HUES6 (cell line): ENCODE results near the gene SLC36A2.

Experiments used
- H3K27ac ChIP-seq: 2 replicates; pipeline ENCODE4 v1.7.0; 2013; ENCODE audit warnings: low read depth, mild to moderate bottlenecking, low read length, inconsistent platforms
- H3K27me3 ChIP-seq: 2 replicates; pipeline ENCODE4 v1.6.1; 2013; ENCODE audit warnings: low read length; ENCODE audit not compliant: control insufficient read depth, insufficient read depth
- H3K36me3 ChIP-seq: 2 replicates; pipeline ENCODE4 v1.6.1; 2013; ENCODE audit warnings: low read length; ENCODE audit not compliant: control insufficient read depth, insufficient read depth
- H3K4me1 ChIP-seq: 2 replicates; pipeline ENCODE4 v1.6.1; 2013; ENCODE audit warnings: low read length; ENCODE audit not compliant: control insufficient read depth, insufficient read depth
- H3K4me3 ChIP-seq: 2 replicates; pipeline ENCODE4 v1.5.1; 2013; ENCODE audit warnings: low read depth, low read length
- H3K9ac ChIP-seq: one replicate; pipeline ENCODE4 v1.6.1; 2013; ENCODE audit warnings: mild to moderate bottlenecking, low read length
- H3K9me3 ChIP-seq: 2 replicates; pipeline ENCODE4 v1.6.1; 2013; ENCODE audit warnings: low read depth, low read length; ENCODE audit not compliant: control insufficient read depth, insufficient read depth

SLC36A2 gene

GRCh38 chr5:151303666-151304065 lies 43.7 kb downstream of the SLC36A2 start, which contains the start of gene SLC36A3:
Gene SLC36A3 (minus strand): TSS chr5:151303766. CDS start chr5:151303354, 412 bp downstream.
- no peaks in the 10 kb centered on the region for H3K36me3 ChIP-seq
- no peaks in the 10 kb centered on the region for H3K9me3 ChIP-seq
- H3K4me3 ChIP-seq: no peak within 1 kb of the TSS
- no peak within 1 kb of the TSS for H3K27ac ChIP-seq
- H3K27me3 ChIP-seq: no peaks in the 10 kb centered on the region
- no peak within 1 kb of the TSS for H3K9ac ChIP-seq
- no peaks in the 10 kb centered on the region for H3K4me1 ChIP-seq

GRCh38 chr5:151298063-151298855 lies 49.1 kb downstream of the SLC36A2 start:
- Histone ChIP-seq H3K27me3 (no peaks in the 10 kb centered on the region), H3K27ac (no peak overlapping the region), H3K36me3 (no peaks in the 10 kb centered on the region), H3K4me3 (no peak overlapping the region), H3K4me1 (no peaks in the 10 kb centered on the region), H3K9ac (no peak overlapping the region), H3K9me3 (no peaks in the 10 kb centered on the region)

- no peak overlapping the region for H3K9ac ChIP-seq
- H3K36me3 ChIP-seq: no peaks in the 10 kb centered on the region
- H3K27me3 ChIP-seq: no peaks in the 10 kb centered on the region
- no peak overlapping the region for H3K27ac ChIP-seq
- H3K9me3 ChIP-seq: no peaks in the 10 kb centered on the region
- no peaks in the 10 kb centered on the region for H3K4me1 ChIP-seq
- no peak overlapping the region for H3K4me3 ChIP-seq
These were observed 50.4 kb downstream of the SLC36A2 start for GRCh38 chr5:151296974-151297373.

GRCh38 chr5:151296478-151296830 lies 50.9 kb downstream of the SLC36A2 start:
- H3K9me3 ChIP-seq: no peaks in the 10 kb centered on the region
- no peak overlapping the region for H3K4me3 ChIP-seq
- no peak overlapping the region for H3K9ac ChIP-seq
- H3K4me1 ChIP-seq: no peaks in the 10 kb centered on the region
- no peak overlapping the region for H3K27ac ChIP-seq
- H3K27me3 ChIP-seq: no peaks in the 10 kb centered on the region
- H3K36me3 ChIP-seq: no peaks in the 10 kb centered on the region

GRCh38 chr5:151295791-151296477 lies 51.4 kb downstream of the SLC36A2 start:
- H3K9me3 ChIP-seq: no peaks in the 10 kb centered on the region
- no peak overlapping the region for H3K9ac ChIP-seq
- no peak overlapping the region for H3K27ac ChIP-seq
- H3K36me3 ChIP-seq: no peaks in the 10 kb centered on the region
- no peaks in the 10 kb centered on the region for H3K27me3 ChIP-seq
- H3K4me3 ChIP-seq: no peak overlapping the region
- no peaks in the 10 kb centered on the region for H3K4me1 ChIP-seq

GRCh38 chr5:151295138-151295537 lies 52.2 kb downstream of the SLC36A2 start:
- Histone ChIP-seq H3K9ac (no peak overlapping the region), H3K27ac (no peak overlapping the region), H3K36me3 (no peaks in the 10 kb centered on the region), H3K9me3 (no peaks in the 10 kb centered on the region), H3K4me1 (no peaks in the 10 kb centered on the region), H3K4me3 (no peak overlapping the region), H3K27me3 (no peaks in the 10 kb centered on the region)

- H3K27me3 ChIP-seq: no peaks in the 10 kb centered on the region
- H3K9me3 ChIP-seq: no peaks in the 10 kb centered on the region
- no peak overlapping the region for H3K27ac ChIP-seq
- no peak overlapping the region for H3K9ac ChIP-seq
- no peak overlapping the region for H3K4me3 ChIP-seq
- H3K4me1 ChIP-seq: no peaks in the 10 kb centered on the region
- no peaks in the 10 kb centered on the region for H3K36me3 ChIP-seq
These were observed 53.7 kb downstream of the SLC36A2 start for GRCh38 chr5:151293624-151294023.

GRCh38 chr5:151288180-151288579 lies 59.2 kb downstream of the SLC36A2 start:
- Histone ChIP-seq H3K9me3 (no peaks in the 10 kb centered on the region), H3K9ac (no peak overlapping the region), H3K36me3 (no peaks in the 10 kb centered on the region), H3K27ac (no peak overlapping the region), H3K27me3 (no peaks in the 10 kb centered on the region), H3K4me3 (no peak overlapping the region), H3K4me1 (peaks cover 7% of the 10 kb centered on the region)

- no peaks in the 10 kb centered on the region for H3K36me3 ChIP-seq
These were observed 61.1 kb downstream of the SLC36A2 start for GRCh38 chr5:151286246-151286645.

GRCh38 chr5:151285683-151286082 lies 61.7 kb downstream of the SLC36A2 start:
- Histone ChIP-seq H3K4me1 (peaks cover 7% of the 10 kb centered on the region), H3K27me3 (no peaks in the 10 kb centered on the region), H3K36me3 (no peaks in the 10 kb centered on the region), H3K9ac (no peak overlapping the region), H3K27ac (no peak overlapping the region), H3K9me3 (no peaks in the 10 kb centered on the region), H3K4me3 (no peak overlapping the region)

More at GRCh38 chr5:151286246-151286645, 61.1 kb downstream of the SLC36A2 start:
- Histone ChIP-seq H3K27me3 (no peaks in the 10 kb centered on the region), H3K27ac (no peak overlapping the region), H3K4me1 (peaks cover 7% of the 10 kb centered on the region), H3K4me3 (no peak overlapping the region), H3K9me3 (no peaks in the 10 kb centered on the region), H3K9ac (no peak overlapping the region)

- no peak overlapping the region for H3K4me3 ChIP-seq
- peaks cover 7% of the 10 kb centered on the region for H3K4me1 ChIP-seq
- H3K9me3 ChIP-seq: no peaks in the 10 kb centered on the region
- H3K9ac ChIP-seq: no peak overlapping the region
- no peaks in the 10 kb centered on the region for H3K36me3 ChIP-seq
- no peaks in the 10 kb centered on the region for H3K27me3 ChIP-seq
- H3K27ac ChIP-seq: no peak overlapping the region
These were observed 62.9 kb downstream of the SLC36A2 start for GRCh38 chr5:151284392-151284967.
